Measurements from ENCODE around the gene ADAMTSL1.
"Not testable (repeated sequence)": the region's sequence is repeated elsewhere in the genome, so short reads cannot be mapped to it uniquely, and the experiment has no call there.

The ADAMTSL1 gene

GRCh38 chr9:18909140-18910018 is 435.4 kb downstream of the ADAMTSL1 start:
- Mint-ChIP-seq H3K9me3 (no peaks in the 10 kb centered on the region), H3K27ac (no peak overlapping the region), H3K27me3 (peaks cover 9% of the 10 kb centered on the region), H3K4me1 (ENCODE audit: low read depth) (no peaks in the 10 kb centered on the region), H3K4me3 (no peak overlapping the region), H3K36me3 (ENCODE audit: low read depth) (no peaks in the 10 kb centered on the region)

GRCh38 chr9:18910435-18910834 is 436.5 kb downstream of the ADAMTSL1 start:
- Mint-ChIP-seq H3K36me3 (ENCODE audit: low read depth) (no peaks in the 10 kb centered on the region), H3K9me3 (no peaks in the 10 kb centered on the region), H3K4me1 (ENCODE audit: low read depth) (no peaks in the 10 kb centered on the region), H3K27ac (no peak overlapping the region), H3K4me3 (no peak overlapping the region), H3K27me3 (peaks cover 9% of the 10 kb centered on the region)

GRCh38 chr9:18910916-18911315 is 437.0 kb downstream of the ADAMTSL1 start:
- Mint-ChIP-seq H3K27me3 (peaks cover 9% of the 10 kb centered on the region), H3K4me1 (ENCODE audit: low read depth) (no peaks in the 10 kb centered on the region), H3K36me3 (ENCODE audit: low read depth) (no peaks in the 10 kb centered on the region), H3K27ac (no peak overlapping the region), H3K4me3 (no peak overlapping the region), H3K9me3 (no peaks in the 10 kb centered on the region)

GRCh38 chr9:18911714-18912342 is 437.9 kb downstream of the ADAMTSL1 start:
- Mint-ChIP-seq H3K27ac (no peak overlapping the region), H3K9me3 (no peaks in the 10 kb centered on the region), H3K27me3 (peaks cover 6% of the 10 kb centered on the region)

GRCh38 chr9:18920141-18921084 is 446.5 kb downstream of the ADAMTSL1 start:
- no peaks in the 10 kb centered on the region for H3K36me3 Mint-ChIP-seq (ENCODE audit: low read depth)
- no peaks in the 10 kb centered on the region for H3K4me1 Mint-ChIP-seq (ENCODE audit: low read depth)
- no peaks in the 10 kb centered on the region for H3K9me3 Mint-ChIP-seq
- H3K27ac Mint-ChIP-seq = no peak overlapping the region
- no peaks in the 10 kb centered on the region for H3K27me3 Mint-ChIP-seq
- H3K4me3 Mint-ChIP-seq = no peak overlapping the region

More at GRCh38 chr9:18911714-18912342, 437.9 kb downstream of the ADAMTSL1 start:
- no peaks in the 10 kb centered on the region for H3K4me1 Mint-ChIP-seq (ENCODE audit: low read depth)
- no peaks in the 10 kb centered on the region for H3K36me3 Mint-ChIP-seq (ENCODE audit: low read depth)
- no peak overlapping the region for H3K4me3 Mint-ChIP-seq

GRCh38 chr9:18921366-18922075 is 447.6 kb downstream of the ADAMTSL1 start:
- H3K27ac Mint-ChIP-seq = no peak overlapping the region
- H3K36me3 Mint-ChIP-seq (ENCODE audit: low read depth) = no peaks in the 10 kb centered on the region
- no peaks in the 10 kb centered on the region for H3K4me1 Mint-ChIP-seq (ENCODE audit: low read depth)
- no peaks in the 10 kb centered on the region for H3K9me3 Mint-ChIP-seq
- H3K4me3 Mint-ChIP-seq = no peak overlapping the region
- H3K27me3 Mint-ChIP-seq = no peaks in the 10 kb centered on the region

- H3K36me3 Mint-ChIP-seq (ENCODE audit: low read depth) = no peaks in the 10 kb centered on the region
- no peak overlapping the region for H3K4me3 Mint-ChIP-seq
- H3K4me1 Mint-ChIP-seq (ENCODE audit: low read depth) = no peaks in the 10 kb centered on the region
- H3K27me3 Mint-ChIP-seq = no peaks in the 10 kb centered on the region
- no peak overlapping the region for H3K27ac Mint-ChIP-seq
- no peaks in the 10 kb centered on the region for H3K9me3 Mint-ChIP-seq
Measured at GRCh38 chr9:18922161-18922885, 448.4 kb downstream of the ADAMTSL1 start.

GRCh38 chr9:18923167-18923566 is 449.2 kb downstream of the ADAMTSL1 start:
- Mint-ChIP-seq H3K9me3 (no peaks in the 10 kb centered on the region), H3K36me3 (ENCODE audit: low read depth) (no peaks in the 10 kb centered on the region), H3K4me3 (no peak overlapping the region), H3K27me3 (no peaks in the 10 kb centered on the region), H3K27ac (no peak overlapping the region), H3K4me1 (ENCODE audit: low read depth) (no peaks in the 10 kb centered on the region)

- H3K4me3 Mint-ChIP-seq = no peak overlapping the region
- no peaks in the 10 kb centered on the region for H3K4me1 Mint-ChIP-seq (ENCODE audit: low read depth)
- H3K27ac Mint-ChIP-seq = no peak overlapping the region
- H3K9me3 Mint-ChIP-seq = no peaks in the 10 kb centered on the region
- H3K27me3 Mint-ChIP-seq = no peaks in the 10 kb centered on the region
- H3K36me3 Mint-ChIP-seq (ENCODE audit: low read depth) = no peaks in the 10 kb centered on the region
Measured at GRCh38 chr9:18923671-18924430, 449.9 kb downstream of the ADAMTSL1 start.

GRCh38 chr9:18925880-18926279 is 451.9 kb downstream of the ADAMTSL1 start:
- no peak overlapping the region for H3K4me3 Mint-ChIP-seq
- H3K27me3 Mint-ChIP-seq = no peaks in the 10 kb centered on the region
- no peaks in the 10 kb centered on the region for H3K9me3 Mint-ChIP-seq
- no peak overlapping the region for H3K27ac Mint-ChIP-seq
- no peaks in the 10 kb centered on the region for H3K4me1 Mint-ChIP-seq (ENCODE audit: low read depth)
- no peaks in the 10 kb centered on the region for H3K36me3 Mint-ChIP-seq (ENCODE audit: low read depth)

GRCh38 chr9:18926513-18926912 is 452.6 kb downstream of the ADAMTSL1 start:
- Mint-ChIP-seq H3K4me3 (no peak overlapping the region), H3K27ac (no peak overlapping the region), H3K4me1 (ENCODE audit: low read depth) (no peaks in the 10 kb centered on the region), H3K36me3 (ENCODE audit: low read depth) (no peaks in the 10 kb centered on the region), H3K27me3 (no peaks in the 10 kb centered on the region), H3K9me3 (no peaks in the 10 kb centered on the region)

GRCh38 chr9:18928711-18929110 is 454.8 kb downstream of the ADAMTSL1 start:
- H3K9me3 Mint-ChIP-seq = no peaks in the 10 kb centered on the region
- H3K36me3 Mint-ChIP-seq (ENCODE audit: low read depth) = no peaks in the 10 kb centered on the region
- H3K4me1 Mint-ChIP-seq (ENCODE audit: low read depth) = no peaks in the 10 kb centered on the region
- H3K27ac Mint-ChIP-seq = no peak overlapping the region
- H3K4me3 Mint-ChIP-seq = no peak overlapping the region
- no peaks in the 10 kb centered on the region for H3K27me3 Mint-ChIP-seq

- H3K27me3 Mint-ChIP-seq; H3K4me1 Mint-ChIP-seq (ENCODE audit: low read depth); H3K9me3 Mint-ChIP-seq; H3K27ac Mint-ChIP-seq; H3K4me3 Mint-ChIP-seq; H3K36me3 Mint-ChIP-seq (ENCODE audit: low read depth): not testable (repeated sequence)
Measured at GRCh38 chr9:18930611-18931010, 456.7 kb downstream of the ADAMTSL1 start.

Data from stimulated activated naive CD8-positive, alpha-beta T cell treated with anti-CD3 and anti-CD28 coated beads, Interleukin-15, Interleukin-2, amounts not matched to agents 100 ng/mL and 50 ng/mL, for 24 hours (primary cell).